ENCODE measurements around the gene TRIM27. TPM values are rescaled to one million over a fixed set of nuclear protein-coding genes. Genes with fewer than 3 reads are reported as not detected.
A peak's percentile ranks its signal among the peaks of the same experiment; 100 is the strongest.
"Not testable (repeated sequence)": the region's sequence is repeated elsewhere in the genome, so short reads cannot be mapped to it uniquely, and the experiment has no call there.

TRIM27 gene
- total RNA-seq, 1 donor from 2014 or later: 67.4 TPM

- intact Hi-C loops (cut with micrococcal nuclease): loop anchor here (1.0 to 10.0 kb wide), 10 partner anchors 25 to 1716 kb away; partner anchors contain the start of genes POLR1H, PPP1R11, TRIM27 and ZNF184
- peaks cover 16% of the 10 kb centered on the region for H3K9me3 Mint-ChIP-seq
- peak overlapping the region; percentile 94 for H3K4me3 Mint-ChIP-seq
- peak overlapping the region; percentile 93 for H3K27ac Mint-ChIP-seq
- H3K36me3 Mint-ChIP-seq (ENCODE audit: low read depth): peaks cover 10% of the 10 kb centered on the region
- peaks cover 47% of the 10 kb centered on the region for H3K4me1 Mint-ChIP-seq (ENCODE audit: low read depth)
- peaks cover 17% of the 10 kb centered on the region for H3K27me3 Mint-ChIP-seq (ENCODE audit: insufficient read depth)
- DNase-seq (ENCODE audit: low spot score): peak; percentile 80
Measured at GRCh38 chr6:28863604-28864325, 60.0 kb downstream of the TRIM27 start.

- H3K27ac Mint-ChIP-seq: no peak overlapping the region
- H3K4me1 Mint-ChIP-seq (ENCODE audit: low read depth): peaks cover 36% of the 10 kb centered on the region
- no peak for DNase-seq (ENCODE audit: low spot score)
- intact Hi-C loops (cut with micrococcal nuclease): loop anchor here (5.0 to 10.0 kb wide), 5 partner anchors 153 to 1715 kb away; partner anchors contain the start of genes POLR1H, PPP1R11 and ZNF184
- peaks cover 16% of the 10 kb centered on the region for H3K9me3 Mint-ChIP-seq
- peaks cover 17% of the 10 kb centered on the region for H3K27me3 Mint-ChIP-seq (ENCODE audit: insufficient read depth)
- no peak overlapping the region for H3K4me3 Mint-ChIP-seq
- H3K36me3 Mint-ChIP-seq (ENCODE audit: low read depth): peaks cover 10% of the 10 kb centered on the region
Measured at GRCh38 chr6:28862077-28862476, 61.7 kb downstream of the TRIM27 start.

- no peak overlapping the region for H3K4me3 Mint-ChIP-seq
- H3K27me3 Mint-ChIP-seq (ENCODE audit: insufficient read depth): peaks cover 19% of the 10 kb centered on the region
- peaks cover 32% of the 10 kb centered on the region for H3K4me1 Mint-ChIP-seq (ENCODE audit: low read depth)
- peaks cover 16% of the 10 kb centered on the region for H3K9me3 Mint-ChIP-seq
- H3K36me3 Mint-ChIP-seq (ENCODE audit: low read depth): peaks cover 10% of the 10 kb centered on the region
- no peak overlapping the region for H3K27ac Mint-ChIP-seq
- no peak for DNase-seq (ENCODE audit: low spot score)
- intact Hi-C loops (cut with micrococcal nuclease): loop anchor here (5.0 to 10.0 kb wide), 5 partner anchors 153 to 1714 kb away; partner anchors contain the start of genes POLR1H, PPP1R11 and ZNF184
Measured at GRCh38 chr6:28861339-28861738, 62.4 kb downstream of the TRIM27 start.

GRCh38 chr6:28860581-28860980 is 63.2 kb downstream of the TRIM27 start:
- H3K27me3 Mint-ChIP-seq (ENCODE audit: insufficient read depth): peaks cover 20% of the 10 kb centered on the region
- no peak overlapping the region for H3K27ac Mint-ChIP-seq
- H3K4me1 Mint-ChIP-seq (ENCODE audit: low read depth): peaks cover 26% of the 10 kb centered on the region
- intact Hi-C loops (cut with micrococcal nuclease): loop anchor here (5.0 to 10.0 kb wide), 5 partner anchors 154 to 1713 kb away; partner anchors contain the start of genes POLR1H, PPP1R11 and ZNF184
- DNase-seq (ENCODE audit: low spot score): no peak
- H3K4me3 Mint-ChIP-seq: no peak overlapping the region
- H3K9me3 Mint-ChIP-seq: peaks cover 12% of the 10 kb centered on the region
- H3K36me3 Mint-ChIP-seq (ENCODE audit: low read depth): peaks cover 7% of the 10 kb centered on the region

- Mint-ChIP-seq H3K27me3 (ENCODE audit: insufficient read depth) (peaks cover 20% of the 10 kb centered on the region), H3K27ac (no peak overlapping the region), H3K9me3 (no peaks in the 10 kb centered on the region), H3K4me1 (ENCODE audit: low read depth) (peaks cover 14% of the 10 kb centered on the region), H3K36me3 (ENCODE audit: low read depth) (peaks cover 5% of the 10 kb centered on the region), H3K4me3 (no peak overlapping the region)
- no peak for DNase-seq (ENCODE audit: low spot score)
- intact Hi-C loops (cut with micrococcal nuclease): no loop called here
Measured at GRCh38 chr6:28858963-28859362, 64.8 kb downstream of the TRIM27 start.

- Mint-ChIP-seq H3K4me3 (no peak overlapping the region), H3K27ac (no peak overlapping the region)
Measured at GRCh38 chr6:28856620-28857005, 67.2 kb downstream of the TRIM27 start.

GRCh38 chr6:28854405-28854804 is 69.4 kb downstream of the TRIM27 start:
- H3K4me3 Mint-ChIP-seq; H3K27ac Mint-ChIP-seq; H3K36me3 Mint-ChIP-seq (ENCODE audit: low read depth); H3K9me3 Mint-ChIP-seq; intact Hi-C loops (cut with micrococcal nuclease); H3K4me1 Mint-ChIP-seq (ENCODE audit: low read depth); DNase-seq (ENCODE audit: low spot score): not testable (repeated sequence)
- peaks cover 29% of the 10 kb centered on the region for H3K27me3 Mint-ChIP-seq (ENCODE audit: insufficient read depth)

More at GRCh38 chr6:28856620-28857005, 67.2 kb downstream of the TRIM27 start:
- no peaks in the 10 kb centered on the region for H3K4me1 Mint-ChIP-seq (ENCODE audit: low read depth)
- intact Hi-C loops (cut with micrococcal nuclease): no loop called here
- no peak for DNase-seq (ENCODE audit: low spot score)
- H3K27me3 Mint-ChIP-seq (ENCODE audit: insufficient read depth): peaks cover 24% of the 10 kb centered on the region
- H3K36me3 Mint-ChIP-seq (ENCODE audit: low read depth): no peaks in the 10 kb centered on the region
- no peaks in the 10 kb centered on the region for H3K9me3 Mint-ChIP-seq

Other genes starting within 250 kb of the TRIM27 start
- gene ZNF311, start 81.3 kb upstream of the TRIM27 start, total RNA-seq: 0.64 and 0.80 TPM in 2 replicates
- not detected in 2 replicates for gene OR2W1, start 121.2 kb upstream of the TRIM27 start, total RNA-seq
- gene OR2B3, start 163.3 kb upstream of the TRIM27 start, total RNA-seq: not detected in 2 replicates
- not detected in 2 replicates for gene OR2J1, start 175.5 kb upstream of the TRIM27 start, total RNA-seq
- gene OR2J3, start 184.1 kb upstream of the TRIM27 start, total RNA-seq: not detected in 2 replicates
- gene OR2J2, start 246.9 kb upstream of the TRIM27 start, total RNA-seq: not detected in 2 replicates

Measured in activated T-helper 1 cell treated with anti-CD3 and anti-CD28 coated beads, Interleukin-12 subunit alpha, Interleukin-12 subunit beta, Interleukin-2, Interleukin-4 antibody, amounts not matched to agents 30 ng/mL and 10 ng/mL and 1 ng/mL, durations not matched to agents 14 hours and 24 hours and 36 hours (primary cell).